K562 (cell line): ENCODE data around the gene SYT3. TPM values are rescaled to one million over a fixed set of nuclear protein-coding genes. Genes with fewer than 3 reads are reported as not detected.
A peak's percentile ranks its signal among the peaks of the same experiment; 100 is the strongest.

ENCODE experiments used
- BACH1 ChIP-seq: fragments of 200-800 bp; sonication (Bioruptor generic); IDR thresholded peaks from 2 replicates; pipeline ENCODE4 v1.6.1; 2016; ENCODE audit warnings: missing genetic modification characterization, missing compliant biosample characterization
- FOXJ3 ChIP-seq: sonication (generic); formaldehyde crosslinking; IDR thresholded peaks from 2 replicates; pipeline ENCODE4 v1.4.0; 2020; ENCODE audit warnings: mild to moderate bottlenecking, missing genetic modification reagents
- HDAC2 ChIP-seq: fragments of 450-650 bp; IDR thresholded peaks from 2 replicates; pipeline ENCODE4 v1.6.1; 2016; ENCODE audit warnings: mild to moderate bottlenecking
- KAT2B ChIP-seq: IDR thresholded peaks from one replicate; pipeline ENCODE4 v1.6.1; 2012; ENCODE audit warnings: low read depth, mild to moderate bottlenecking, control low read depth, inconsistent platforms, low read length, moderate library complexity
- MAZ ChIP-seq, 2 experiments: fragments of 450-650 bp in 1 of 2; sonication (generic) in 1 of 2; formaldehyde crosslinking; IDR thresholded peaks in 1 of 2; conservative IDR thresholded peaks in 1 of 2; 2 replicates each; pipeline versions ENCODE4 v1.4.0 to v1.5.0; 2020; ENCODE audit warnings: mild to moderate bottlenecking in 1 of 2, missing genetic modification reagents in 1 of 2
- NFE2L1 ChIP-seq: fragments of 450-650 bp; IDR thresholded peaks from 2 replicates; pipeline ENCODE4 v1.6.1; 2016; ENCODE audit warnings: missing genetic modification characterization, low read depth, mild to moderate bottlenecking, missing compliant biosample characterization, moderate library complexity, borderline replicate concordance
- PYGO2 ChIP-seq: fragments of 450-650 bp; IDR thresholded peaks from 2 replicates; pipeline ENCODE4 v1.6.1; 2016; ENCODE audit warnings: mild to moderate bottlenecking, missing genetic modification characterization, moderate library complexity, missing compliant biosample characterization
- SMAD3 ChIP-seq: fragments of 450-650 bp; formaldehyde crosslinking; conservative IDR thresholded peaks from 2 replicates; pipeline ENCODE4 v1.4.0; 2020; ENCODE audit warnings: mild to moderate bottlenecking
- TEAD2 ChIP-seq: fragments of 450-650 bp; IDR thresholded peaks from 2 replicates; pipeline ENCODE4 v1.6.1; 2016; ENCODE audit warnings: missing genetic modification characterization, control low read depth, missing compliant biosample characterization
- TRIM24 ChIP-seq, 2 experiments: fragments of 450-650 bp; IDR thresholded peaks; 2 replicates each; pipeline ENCODE4 v1.6.1; 2016
- ZNF133 ChIP-seq: fragments of 250-450 bp; sonication (Bioruptor Pico); IDR thresholded peaks from 2 replicates; pipeline ENCODE4 v1.4.0; 2020; ENCODE audit warnings: mild to moderate bottlenecking
- ZNF551 ChIP-seq: fragments of 250-450 bp; sonication (Bioruptor Pico); IDR thresholded peaks from 2 replicates; pipeline ENCODE4 v1.5.0; 2021; ENCODE audit warnings: mild to moderate bottlenecking, moderate library complexity
- ZNF644 ChIP-seq: fragments of 200-800 bp; sonication (Bioruptor generic); IDR thresholded peaks from 2 replicates; pipeline ENCODE4 v1.6.1; 2016; ENCODE audit warnings: low read depth, missing genetic modification characterization, missing compliant biosample characterization
- ZNF695 ChIP-seq: fragments of 450-650 bp; formaldehyde crosslinking; IDR thresholded peaks from 2 replicates; pipeline ENCODE4 v1.4.0; 2020; ENCODE audit warnings: mild to moderate bottlenecking, moderate library complexity
- ZNF785 ChIP-seq: fragments of 250-450 bp; sonication (Bioruptor Pico); IDR thresholded peaks from 2 replicates; pipeline ENCODE4 v1.4.0; 2020; ENCODE audit warnings: mild to moderate bottlenecking
- polyA plus RNA-seq, 8 experiments: library from polyadenylated mRNA; depleted of rRNA in 4 of 8; stranded (reverse) in 5 of 8; unstranded in 3 of 8; fragments of >200 nt; fragmentation: Nextera tagmentation in 2 of 8; fragmentation: Illumina TruSeq in 1 of 8; extraction: Ambion mirVana in 2 of 8; extraction: Trizol in 1 of 8; gene quantifications; 2 replicates each; pipeline versions ENCODE4 v1.2.1 to v1.2.3, GENCODE V29; 2011 to 2014; ENCODE audit warnings: inconsistent platforms in 1 of 8, missing spikeins in 1 of 8
- total RNA-seq, 7 experiments: library from RNA; depleted of rRNA in 6 of 7; stranded (reverse); fragments of >200 nt in 6 of 7; fragmentation: Illumina TruSeq in 2 of 7; extraction: Trizol in 2 of 7; gene quantifications; 2 replicates each; pipeline versions ENCODE4 v1.2.1 to v1.2.3, GENCODE V29; 2011 to 2021; ENCODE audit warnings: low replicate concordance in 1 of 7
- TF ChIP-seq, protein P1 (sequence below): sonication (generic); formaldehyde crosslinking; IDR thresholded peaks from 2 replicates; pipeline ENCODE4 v1.8.0; 2023; ENCODE audit warnings: mild to moderate bottlenecking, missing genetic modification reagents
- TF ChIP-seq, protein P2 (sequence below): fragments of 450-650 bp; IDR thresholded peaks from 2 replicates; pipeline ENCODE4 v1.6.1; 2016; ENCODE audit warnings: low read depth

SYT3 gene
- total and polyA plus RNA-seq, 9 of the 15 experiments (the other 6 are each of a cell fraction or from before 2014, with no cell fraction given), result 0.36 to 2.0 (median 0.54) TPM; not detected in 2

DNA sequence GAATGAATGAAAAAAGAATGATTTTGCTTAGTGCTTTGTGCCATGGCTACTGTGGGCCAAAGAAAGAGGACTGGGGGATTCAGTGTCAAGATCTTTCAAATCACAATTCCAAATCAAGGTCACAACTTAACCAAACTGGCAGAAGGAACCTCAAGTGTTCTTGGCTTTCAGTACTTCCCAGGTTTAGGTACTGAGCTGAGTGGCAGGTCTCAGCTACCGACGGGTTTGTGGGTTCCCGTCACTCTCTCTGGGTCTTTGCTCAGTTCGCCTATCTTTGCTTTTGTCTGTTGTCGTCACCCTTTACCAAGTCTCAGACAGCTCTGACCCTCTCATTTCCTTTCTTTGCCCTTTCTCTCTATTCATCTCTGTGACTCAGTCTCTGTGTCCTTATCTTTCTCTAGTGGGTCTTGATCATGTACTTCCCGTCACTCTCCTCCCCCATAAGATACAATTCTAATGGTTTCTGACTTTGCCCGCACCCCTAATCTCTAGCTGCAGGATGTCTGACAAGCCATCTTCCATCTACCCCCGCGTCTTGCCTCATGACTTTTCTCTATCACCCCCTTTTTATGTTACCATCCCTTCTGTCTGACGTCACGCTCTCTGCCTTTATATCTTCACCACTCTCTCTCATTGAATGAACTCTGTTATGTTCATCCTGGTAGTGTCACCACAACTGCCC lies 38.1 kb downstream of the SYT3 start (continued):
- TF ChIP-seq, protein P1, sequence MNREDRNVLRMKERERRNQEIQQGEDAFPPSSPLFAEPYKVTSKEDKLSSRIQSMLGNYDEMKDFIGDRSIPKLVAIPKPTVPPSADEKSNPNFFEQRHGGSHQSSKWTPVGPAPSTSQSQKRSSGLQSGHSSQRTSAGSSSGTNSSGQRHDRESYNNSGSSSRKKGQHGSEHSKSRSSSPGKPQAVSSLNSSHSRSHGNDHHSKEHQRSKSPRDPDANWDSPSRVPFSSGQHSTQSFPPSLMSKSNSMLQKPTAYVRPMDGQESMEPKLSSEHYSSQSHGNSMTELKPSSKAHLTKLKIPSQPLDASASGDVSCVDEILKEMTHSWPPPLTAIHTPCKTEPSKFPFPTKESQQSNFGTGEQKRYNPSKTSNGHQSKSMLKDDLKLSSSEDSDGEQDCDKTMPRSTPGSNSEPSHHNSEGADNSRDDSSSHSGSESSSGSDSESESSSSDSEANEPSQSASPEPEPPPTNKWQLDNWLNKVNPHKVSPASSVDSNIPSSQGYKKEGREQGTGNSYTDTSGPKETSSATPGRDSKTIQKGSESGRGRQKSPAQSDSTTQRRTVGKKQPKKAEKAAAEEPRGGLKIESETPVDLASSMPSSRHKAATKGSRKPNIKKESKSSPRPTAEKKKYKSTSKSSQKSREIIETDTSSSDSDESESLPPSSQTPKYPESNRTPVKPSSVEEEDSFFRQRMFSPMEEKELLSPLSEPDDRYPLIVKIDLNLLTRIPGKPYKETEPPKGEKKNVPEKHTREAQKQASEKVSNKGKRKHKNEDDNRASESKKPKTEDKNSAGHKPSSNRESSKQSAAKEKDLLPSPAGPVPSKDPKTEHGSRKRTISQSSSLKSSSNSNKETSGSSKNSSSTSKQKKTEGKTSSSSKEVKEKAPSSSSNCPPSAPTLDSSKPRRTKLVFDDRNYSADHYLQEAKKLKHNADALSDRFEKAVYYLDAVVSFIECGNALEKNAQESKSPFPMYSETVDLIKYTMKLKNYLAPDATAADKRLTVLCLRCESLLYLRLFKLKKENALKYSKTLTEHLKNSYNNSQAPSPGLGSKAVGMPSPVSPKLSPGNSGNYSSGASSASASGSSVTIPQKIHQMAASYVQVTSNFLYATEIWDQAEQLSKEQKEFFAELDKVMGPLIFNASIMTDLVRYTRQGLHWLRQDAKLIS, result no peak
- peak; percentile 96 for TF ChIP-seq HDAC2
- TF ChIP-seq KAT2B, result no peak
- no peak for TF ChIP-seq NFE2L1 (tag)
- peak in 1 of 2 experiments; percentile 78; a peak in 2 of 4 replicates for TF ChIP-seq MAZ (CRISPR knock-in tag; conservative IDR thresholded peaks at IDR 0.05 in 1 of 2, IDR thresholded peaks at IDR 0.05 in 1 of 2)
- TF ChIP-seq SMAD3, result peak; percentile 61; the same call in 1 of the 2 replicates
- no peak for TF ChIP-seq ZNF785 (CRISPR knock-in tag)
- TF ChIP-seq ZNF133, result no peak
- TF ChIP-seq BACH1 (tag), result peak; percentile 54; the same call in 1 of the 2 replicates
- TF ChIP-seq, protein P2, sequence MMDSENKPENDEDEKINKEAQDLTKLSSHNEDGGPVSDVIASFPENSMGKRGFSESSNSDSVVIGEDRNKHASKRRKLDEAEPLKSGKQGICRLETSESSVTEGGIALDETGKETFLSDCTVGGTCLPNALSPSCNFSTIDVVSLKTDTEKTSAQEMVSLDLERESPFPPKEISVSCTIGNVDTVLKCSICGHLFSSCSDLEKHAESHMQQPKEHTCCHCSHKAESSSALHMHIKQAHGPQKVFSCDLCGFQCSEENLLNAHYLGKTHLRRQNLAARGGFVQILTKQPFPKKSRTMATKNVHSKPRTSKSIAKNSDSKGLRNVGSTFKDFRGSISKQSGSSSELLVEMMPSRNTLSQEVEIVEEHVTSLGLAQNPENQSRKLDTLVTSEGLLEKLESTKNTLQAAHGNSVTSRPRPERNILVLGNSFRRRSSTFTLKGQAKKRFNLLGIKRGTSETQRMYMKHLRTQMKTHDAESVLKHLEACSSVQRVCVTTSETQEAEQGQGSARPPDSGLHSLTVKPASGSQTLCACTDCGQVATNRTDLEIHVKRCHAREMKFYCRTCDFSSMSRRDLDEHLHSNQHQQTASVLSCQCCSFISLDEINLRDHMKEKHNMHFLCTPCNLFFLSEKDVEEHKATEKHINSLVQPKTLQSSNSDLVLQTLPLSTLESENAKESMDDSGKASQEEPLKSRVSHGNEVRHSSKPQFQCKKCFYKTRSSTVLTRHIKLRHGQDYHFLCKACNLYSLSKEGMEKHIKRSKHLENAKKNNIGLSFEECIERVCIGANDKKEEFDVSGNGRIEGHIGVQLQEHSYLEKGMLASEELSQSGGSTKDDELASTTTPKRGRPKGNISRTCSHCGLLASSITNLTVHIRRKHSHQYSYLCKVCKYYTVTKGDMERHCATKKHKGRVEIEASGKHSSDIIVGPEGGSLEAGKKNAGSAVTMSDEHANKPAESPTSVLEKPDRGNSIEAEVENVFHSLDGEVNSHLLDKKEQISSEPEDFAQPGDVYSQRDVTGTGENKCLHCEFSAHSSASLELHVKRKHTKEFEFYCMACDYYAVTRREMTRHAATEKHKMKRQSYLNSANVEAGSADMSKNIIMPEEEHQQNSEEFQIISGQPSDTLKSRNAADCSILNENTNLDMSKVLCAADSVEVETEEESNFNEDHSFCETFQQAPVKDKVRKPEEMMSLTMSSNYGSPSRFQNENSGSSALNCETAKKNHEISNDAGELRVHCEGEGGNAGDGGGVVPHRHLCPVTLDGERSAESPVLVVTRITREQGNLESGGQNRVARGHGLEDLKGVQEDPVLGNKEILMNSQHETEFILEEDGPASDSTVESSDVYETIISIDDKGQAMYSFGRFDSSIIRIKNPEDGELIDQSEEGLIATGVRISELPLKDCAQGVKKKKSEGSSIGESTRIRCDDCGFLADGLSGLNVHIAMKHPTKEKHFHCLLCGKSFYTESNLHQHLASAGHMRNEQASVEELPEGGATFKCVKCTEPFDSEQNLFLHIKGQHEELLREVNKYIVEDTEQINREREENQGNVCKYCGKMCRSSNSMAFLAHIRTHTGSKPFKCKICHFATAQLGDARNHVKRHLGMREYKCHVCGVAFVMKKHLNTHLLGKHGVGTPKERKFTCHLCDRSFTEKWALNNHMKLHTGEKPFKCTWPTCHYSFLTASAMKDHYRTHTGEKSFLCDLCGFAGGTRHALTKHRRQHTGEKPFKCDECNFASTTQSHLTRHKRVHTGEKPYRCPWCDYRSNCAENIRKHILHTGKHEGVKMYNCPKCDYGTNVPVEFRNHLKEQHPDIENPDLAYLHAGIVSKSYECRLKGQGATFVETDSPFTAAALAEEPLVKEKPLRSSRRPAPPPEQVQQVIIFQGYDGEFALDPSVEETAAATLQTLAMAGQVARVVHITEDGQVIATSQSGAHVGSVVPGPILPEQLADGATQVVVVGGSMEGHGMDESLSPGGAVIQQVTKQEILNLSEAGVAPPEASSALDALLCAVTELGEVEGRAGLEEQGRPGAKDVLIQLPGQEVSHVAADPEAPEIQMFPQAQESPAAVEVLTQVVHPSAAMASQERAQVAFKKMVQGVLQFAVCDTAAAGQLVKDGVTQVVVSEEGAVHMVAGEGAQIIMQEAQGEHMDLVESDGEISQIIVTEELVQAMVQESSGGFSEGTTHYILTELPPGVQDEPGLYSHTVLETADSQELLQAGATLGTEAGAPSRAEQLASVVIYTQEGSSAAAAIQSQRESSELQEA, result no peak
- no peak; the same call in 1 of the 2 replicates for TF ChIP-seq ZNF644 (tag)
- peak; percentile 94 to 96 for TF ChIP-seq TRIM24 (IDR thresholded peaks at IDR 0.05)
- TF ChIP-seq ZNF695 (CRISPR knock-in tag), result no peak
- TF ChIP-seq TEAD2, result no peak
- TF ChIP-seq ZNF551, result no peak
- TF ChIP-seq PYGO2 (tag), result peak; percentile 72; the same call in 1 of the 2 replicates
- no peak for TF ChIP-seq FOXJ3 (CRISPR knock-in tag)
